HG03460 (cell line): ENCODE data around the gene LTBP1.
"Not testable (repeated sequence)": the region's sequence is repeated elsewhere in the genome, so short reads cannot be mapped to it uniquely, and the experiment has no call there.

Source experiments
- ATAC-seq: cut with Tn5 transposase; IDR thresholded peaks from one replicate; pipeline ENCODE4 v1.9.1; 2021; ENCODE audit not compliant: unreplicated experiment

LTBP1 gene

DNA sequence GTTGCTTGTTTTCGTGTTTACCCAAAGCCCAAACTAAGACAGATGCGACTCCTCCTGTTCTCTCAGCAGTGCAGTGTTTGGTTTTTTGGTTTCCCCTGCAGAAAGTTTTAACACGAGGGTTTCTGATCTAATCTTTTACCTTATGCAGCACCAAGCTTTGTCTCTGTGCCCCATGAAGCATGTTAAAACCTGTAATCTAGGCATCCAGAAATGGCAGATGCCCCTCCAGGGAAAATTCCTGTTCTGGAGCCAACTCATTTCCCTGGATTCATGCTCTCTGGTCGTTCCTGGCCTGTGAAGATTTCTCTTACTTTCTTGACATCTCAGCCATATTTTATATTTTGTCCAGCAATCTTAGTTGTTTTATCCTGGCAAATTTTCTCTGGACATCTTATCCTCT is 91.5 kb downstream of the LTBP1 start:
- ATAC-seq: no peak

DNA sequence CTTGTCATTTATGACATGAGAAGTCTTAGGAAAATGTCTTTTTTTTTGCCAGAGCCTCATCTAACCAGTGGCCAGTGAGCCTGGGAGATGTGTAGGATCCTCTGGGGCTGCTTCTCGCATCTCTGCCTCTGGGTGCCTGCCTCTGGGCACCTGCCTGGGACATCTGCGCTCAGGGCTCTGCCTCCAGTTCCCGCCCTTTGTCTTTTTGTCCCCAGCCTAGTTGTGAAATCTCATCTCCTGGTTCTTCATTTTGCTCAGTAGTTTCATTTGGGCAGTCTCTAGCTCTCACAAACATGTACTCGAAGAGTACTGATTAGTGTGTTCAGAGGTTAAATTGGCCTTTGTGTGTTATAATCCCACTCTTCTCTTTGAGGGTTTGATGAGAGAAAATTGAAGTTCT is 92.0 kb downstream of the LTBP1 start:
- ATAC-seq: no peak

DNA sequence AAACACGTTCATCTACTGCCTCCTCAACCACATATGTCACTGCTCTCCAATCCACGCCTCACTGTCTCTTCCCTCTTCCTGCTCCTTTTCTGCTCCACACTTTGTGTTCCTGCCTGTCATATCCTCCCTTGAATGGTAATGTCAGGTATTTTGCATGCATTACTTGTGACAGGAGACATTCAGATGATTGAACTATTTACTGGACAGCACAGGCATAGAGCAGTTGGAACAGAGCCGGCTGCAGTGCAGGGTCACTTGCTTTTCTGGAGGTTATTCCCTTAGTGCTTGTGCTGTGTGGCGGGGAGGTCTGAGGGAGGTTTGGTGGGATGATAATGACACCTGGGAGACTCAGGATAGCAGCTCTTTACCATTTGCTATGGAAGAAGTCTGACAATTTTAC is 93.8 kb downstream of the LTBP1 start:
- ATAC-seq: no peak

DNA sequence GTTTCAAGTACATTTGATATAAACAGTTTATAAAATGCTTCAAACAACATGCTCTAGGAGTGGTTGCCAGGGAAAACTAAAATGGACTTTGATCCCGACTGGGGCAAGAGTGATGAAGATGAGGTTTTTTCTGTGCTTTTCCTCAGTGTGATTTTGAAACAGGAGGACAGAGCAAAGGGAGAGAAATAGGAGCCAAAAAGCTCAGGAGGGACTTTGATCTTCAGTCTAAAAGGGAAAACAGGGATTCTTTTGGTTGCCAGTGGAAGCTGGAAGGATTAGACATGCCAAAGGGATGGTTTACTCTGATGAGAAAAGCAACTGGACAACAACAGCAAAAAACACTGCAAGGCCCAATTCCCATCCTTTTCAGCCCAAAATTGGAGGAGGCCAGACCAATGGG is 95.5 kb downstream of the LTBP1 start:
- no peak for ATAC-seq

DNA sequence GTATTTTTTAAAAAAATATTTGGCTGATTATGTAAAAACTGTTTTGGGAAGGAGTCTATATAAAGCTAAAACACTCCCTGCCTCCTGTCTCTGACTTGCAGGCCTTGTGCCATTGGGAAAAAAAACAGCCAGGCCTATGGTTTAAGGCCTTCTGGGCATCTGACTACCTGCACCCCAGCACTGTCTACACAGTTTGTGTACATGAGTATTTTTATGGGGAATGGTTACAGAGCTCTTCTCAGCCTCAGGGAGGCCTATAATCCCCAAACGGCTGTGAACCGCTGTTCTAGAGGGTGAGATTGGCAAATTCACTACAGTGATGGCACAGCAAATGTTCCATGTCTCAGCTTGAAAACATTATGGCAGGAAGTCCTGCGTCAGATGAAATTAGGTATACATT is 96.1 kb downstream of the LTBP1 start:
- no peak for ATAC-seq

DNA sequence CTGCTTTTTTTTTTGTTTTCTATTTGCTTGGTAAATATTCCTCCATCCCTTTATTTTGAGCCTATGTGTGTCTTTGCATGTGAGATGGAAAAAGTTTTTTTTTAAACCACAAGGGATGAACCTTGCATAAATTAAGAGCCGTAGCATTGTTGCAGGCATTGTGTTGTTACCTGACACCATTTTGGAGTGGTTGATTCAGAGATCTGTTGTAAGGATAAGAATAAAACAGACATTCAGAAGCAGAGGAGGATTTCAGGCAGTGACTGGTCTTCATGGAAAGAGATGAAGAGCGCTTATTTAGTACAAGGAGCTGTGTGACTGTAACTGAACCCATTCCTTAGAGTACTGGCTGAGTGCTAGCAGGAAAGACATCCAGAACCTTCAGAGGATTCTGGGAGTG is 101.2 kb downstream of the LTBP1 start:
- ATAC-seq: no peak

DNA sequence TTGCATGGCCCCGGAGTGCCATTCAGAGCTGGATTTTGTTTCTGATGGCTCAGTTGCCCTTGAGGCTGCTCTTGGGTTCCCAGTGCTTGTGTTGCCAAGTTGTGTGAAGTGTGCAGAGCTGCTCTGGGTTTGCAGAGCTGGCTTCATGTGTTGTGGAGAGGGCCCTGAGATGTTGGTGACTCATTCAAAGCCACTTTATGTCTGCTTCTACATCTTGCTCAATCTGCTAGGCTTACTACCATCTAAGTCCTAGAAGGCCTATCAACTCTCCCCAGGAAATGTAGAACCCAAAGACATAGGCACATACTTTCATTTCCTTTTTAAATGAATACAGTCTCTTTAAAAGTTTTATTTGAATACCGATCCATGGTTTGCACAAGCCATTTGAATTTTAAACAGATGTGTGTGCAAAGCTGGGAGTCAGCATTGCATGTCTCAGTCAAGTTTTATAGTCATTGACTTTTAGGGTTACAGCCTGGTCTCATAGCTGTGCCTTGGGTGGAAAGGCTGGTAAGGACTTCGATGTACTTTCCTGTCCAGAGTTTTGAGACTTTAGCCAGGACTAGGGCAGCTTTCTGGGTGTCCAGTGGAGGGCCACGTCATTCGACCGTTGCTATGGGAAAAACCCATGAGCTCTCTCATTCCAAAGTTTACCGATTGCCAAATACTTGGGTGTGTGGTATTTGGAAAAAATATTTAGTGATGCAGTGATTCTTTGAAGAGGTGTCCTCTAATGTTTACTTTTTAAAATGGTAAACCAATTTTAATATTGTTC is 105.0 kb downstream of the LTBP1 start:
- no peak for ATAC-seq

DNA sequence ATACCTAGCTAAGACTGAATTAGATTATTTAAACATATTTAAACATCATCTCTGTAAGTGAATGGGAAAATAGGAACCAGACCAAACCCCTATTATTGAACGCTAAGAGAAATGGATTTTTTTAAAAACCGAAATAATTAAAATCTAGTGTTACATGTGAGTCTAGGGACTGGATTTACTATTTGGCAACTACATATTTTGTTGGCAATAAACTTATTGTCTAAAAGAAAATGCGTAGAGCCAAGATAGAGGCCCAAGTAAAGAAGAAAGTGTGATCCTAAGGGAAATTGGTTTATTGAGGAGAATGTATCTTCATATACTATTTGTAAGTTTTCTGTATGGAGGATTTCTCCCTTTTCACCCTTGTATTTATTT is 105.6 kb downstream of the LTBP1 start:
- no peak for ATAC-seq

DNA sequence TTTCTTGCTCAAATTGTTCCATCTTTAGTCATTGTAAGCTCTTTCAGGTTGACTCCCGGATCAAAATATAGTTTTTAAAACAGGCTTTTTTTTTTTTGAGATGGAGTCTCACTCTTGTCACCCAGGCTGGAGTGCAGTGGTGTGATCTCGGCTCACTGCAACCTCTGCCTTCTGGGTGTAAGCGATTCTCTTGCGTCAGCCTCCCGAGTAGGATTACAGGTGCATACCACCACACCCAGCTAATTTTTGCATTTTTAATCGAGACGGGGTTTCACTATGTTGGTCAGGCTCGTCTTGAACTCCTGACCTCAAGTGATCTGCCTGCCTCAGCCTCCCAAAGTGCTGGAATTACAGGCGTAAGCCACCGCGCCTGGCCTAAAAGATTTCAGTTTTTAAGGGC is 106.0 kb downstream of the LTBP1 start:
- not testable (repeated sequence) for ATAC-seq

DNA sequence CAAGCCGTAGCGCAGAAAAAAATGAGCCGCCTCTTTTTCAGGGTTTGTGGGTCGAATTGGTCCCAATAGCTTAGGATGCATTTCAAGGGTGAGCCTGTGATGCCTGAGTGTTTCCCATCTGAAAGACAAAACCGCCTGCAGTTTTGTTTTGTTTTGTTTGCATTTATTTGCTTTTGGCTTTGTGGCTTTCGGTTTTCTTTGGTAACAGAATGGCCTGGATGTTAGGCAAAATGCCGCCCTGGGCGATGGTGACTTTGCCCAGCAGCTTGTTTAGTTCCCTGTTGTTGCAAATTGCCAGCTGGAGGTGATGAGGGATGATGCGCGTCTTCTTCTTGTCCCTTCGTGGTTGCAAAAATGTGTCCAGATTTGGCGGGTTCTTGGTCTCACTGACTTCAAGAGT is 109.4 kb downstream of the LTBP1 start:
- no peak for ATAC-seq

DNA sequence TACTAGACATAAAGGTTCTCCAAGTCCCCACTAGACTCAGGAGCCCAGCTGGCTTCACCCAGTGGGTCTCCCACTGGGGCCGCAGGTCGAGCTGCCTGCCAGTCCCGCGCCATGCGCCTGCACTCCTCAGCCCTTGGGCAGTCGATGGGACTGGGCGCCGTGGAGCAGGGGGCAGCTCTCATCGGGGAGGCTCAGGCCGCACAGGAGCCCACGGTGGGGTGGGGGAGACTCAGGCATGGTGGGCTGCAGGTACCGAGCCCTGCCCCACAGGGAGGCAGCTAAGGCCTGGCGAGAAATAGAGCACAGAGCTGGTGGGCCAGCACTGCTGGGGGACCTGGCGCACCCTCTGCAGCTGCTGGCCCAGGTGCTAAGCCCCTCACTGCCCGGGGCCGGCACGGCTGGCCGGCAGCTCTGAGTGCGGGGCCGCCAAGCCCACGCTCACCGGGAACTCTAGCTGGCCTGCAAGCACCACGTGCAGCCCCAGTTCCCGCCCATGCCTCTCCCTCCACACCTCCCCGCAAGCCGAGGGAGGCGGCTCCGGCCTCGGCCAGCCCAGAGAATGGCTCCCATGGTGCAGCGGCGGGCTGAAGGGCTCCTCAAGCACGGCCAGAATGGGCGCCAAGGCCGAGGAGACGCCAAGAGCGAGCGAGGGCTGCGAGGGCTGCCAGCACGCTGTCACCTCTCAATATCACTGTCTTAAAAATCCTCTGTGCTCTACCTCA is 110.7 kb downstream of the LTBP1 start:
- ATAC-seq: not testable (repeated sequence)

DNA sequence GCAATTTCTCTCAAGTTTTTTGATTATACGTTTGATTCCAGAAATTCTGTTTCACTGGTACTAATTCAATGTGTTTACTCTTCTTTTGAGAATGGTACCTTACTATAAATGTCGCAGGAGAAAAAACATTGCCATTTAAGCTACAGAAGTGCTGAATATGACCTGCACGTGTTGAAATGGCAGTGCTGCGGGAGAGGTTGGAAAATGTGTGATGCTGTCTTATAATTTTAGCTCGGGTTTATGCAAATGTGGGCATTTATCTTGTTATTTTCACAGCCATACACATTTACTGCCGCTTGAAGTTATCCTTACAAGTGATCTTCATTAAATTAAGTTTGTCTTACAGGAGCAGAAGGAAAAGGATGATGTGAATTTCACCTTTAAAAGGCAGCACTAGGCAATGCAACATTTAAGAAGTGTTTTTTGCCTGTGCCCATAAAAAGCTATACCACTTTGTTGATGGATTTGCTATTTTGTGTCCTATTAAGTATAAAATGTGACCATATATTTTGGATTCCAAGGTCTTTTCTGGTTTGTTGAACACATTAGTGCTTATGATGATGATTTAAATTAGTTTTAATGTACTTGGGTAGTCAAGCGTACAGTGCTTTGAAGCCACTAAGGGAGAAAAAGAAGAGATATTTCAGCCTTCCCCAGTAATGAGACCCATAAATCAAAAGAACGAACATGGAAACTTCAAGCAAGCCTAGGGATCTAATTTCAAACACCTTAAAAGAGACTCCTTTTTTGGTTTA is 112.1 kb downstream of the LTBP1 start:
- ATAC-seq: no peak

DNA sequence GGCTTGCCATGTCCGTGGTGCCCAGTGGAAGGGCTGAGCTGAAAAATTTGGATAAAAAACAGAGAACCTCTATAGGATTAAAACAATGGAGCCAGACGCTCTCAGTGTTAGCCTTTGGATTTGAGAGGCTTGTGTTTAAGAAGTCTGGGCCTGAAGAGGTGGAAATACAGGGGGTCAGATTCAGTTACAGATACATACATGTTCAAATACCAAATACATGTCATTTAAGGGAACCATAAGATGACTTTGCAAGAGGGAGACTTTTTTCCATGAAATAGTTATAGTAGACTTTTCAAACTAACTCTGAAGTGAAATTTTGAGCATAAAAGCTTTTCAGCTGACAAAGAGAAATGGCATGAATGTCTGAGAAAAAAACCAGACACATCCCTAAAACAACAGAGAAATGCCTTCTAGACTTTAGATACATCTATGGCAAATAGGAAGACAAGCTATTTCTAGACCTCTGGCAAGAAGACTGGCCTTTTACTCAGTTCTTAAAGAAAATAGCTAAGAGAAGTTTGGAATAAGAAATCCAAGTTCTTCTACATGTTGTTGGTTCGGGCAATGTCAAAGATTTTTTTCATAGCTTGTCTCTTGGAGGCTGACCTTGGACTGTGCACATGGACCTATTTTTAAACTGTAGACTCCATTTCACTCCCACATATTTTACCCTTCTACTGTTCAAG is 112.9 kb downstream of the LTBP1 start:
- ATAC-seq: no peak

DNA sequence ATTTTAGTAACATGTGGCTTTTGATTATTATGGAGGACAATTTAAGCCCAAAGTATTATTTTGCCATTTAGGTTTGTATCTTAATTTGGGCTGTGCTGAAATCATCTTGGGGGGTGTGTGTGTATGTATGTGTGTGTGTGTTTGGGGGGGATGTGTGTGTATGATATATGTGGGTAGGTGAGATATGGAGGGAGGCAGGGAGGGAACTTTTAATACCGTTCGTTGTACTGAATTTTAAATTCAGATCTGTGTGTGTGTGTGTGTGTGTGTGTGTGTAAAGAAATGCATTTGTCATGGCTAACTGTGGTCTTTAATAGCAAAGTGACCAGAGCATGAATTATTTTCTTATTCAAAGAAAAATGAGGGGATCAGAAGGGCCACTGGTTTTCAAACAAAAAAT is 113.7 kb downstream of the LTBP1 start:
- ATAC-seq: no peak

DNA sequence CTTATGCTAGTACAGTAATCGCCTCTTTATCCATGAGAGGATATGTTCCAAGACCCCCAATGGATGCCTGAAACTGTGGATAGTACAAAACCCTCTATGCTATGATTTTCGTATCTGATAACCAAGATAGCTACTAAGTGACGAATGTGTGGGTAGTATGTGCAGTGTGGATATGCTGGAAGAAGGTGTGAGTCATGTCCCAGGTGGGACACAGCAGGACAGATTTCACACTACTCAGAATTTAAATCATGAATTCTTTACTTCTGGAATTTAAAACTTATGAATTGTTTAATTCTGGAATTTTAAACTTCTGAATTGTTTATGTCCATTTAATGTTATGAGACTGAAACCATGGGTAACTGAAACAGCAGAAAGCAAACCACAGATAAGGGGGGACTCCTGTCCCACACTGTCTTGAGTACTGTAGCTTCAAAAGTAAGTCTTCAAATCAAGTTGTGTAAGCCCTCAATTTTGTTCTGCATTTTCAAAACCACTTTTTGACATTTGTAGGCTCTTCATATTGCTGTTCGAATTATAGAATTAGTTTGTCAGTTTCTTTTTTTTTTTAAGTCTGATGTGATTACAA is 116.0 kb downstream of the LTBP1 start:
- ATAC-seq: no peak

DNA sequence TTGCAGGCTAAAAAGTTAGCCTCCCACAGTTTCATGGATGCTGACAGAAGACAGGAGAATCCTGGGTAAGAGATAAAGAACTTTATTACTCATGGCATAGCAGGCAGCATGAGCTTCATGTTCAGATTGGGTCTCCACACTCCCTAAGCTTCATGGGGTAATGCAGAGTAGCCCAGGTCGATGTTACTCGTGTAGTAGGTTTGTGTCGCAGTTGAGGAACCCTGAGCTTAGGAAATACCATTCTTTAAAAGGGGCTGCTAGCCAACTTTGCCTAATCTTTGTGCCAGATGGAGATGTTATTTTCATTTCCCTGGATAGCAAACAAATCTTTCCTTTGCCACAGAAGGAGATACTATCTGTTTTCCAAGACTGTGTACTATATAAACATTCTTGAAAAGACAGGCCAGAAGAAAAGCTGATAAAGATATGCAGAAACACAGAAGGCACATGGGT is 117.6 kb downstream of the LTBP1 start:
- ATAC-seq: no peak

DNA sequence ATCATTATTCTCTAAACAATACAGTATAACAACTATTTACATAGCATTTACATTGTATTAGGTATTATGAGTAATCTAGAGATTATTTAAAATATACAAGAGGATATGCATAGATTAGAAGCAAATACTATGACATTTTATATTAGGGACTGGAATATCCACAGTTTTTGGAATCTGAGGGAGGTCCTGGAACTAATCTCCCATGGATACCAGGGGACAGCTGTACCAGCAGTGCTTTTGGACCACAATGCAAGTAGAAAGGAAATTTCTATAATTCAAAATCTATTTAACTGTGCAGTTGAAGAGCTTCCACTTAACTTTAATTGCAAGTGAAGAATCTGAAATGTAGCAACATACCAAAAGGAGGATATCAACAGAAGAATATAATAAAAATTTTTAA is 120.8 kb downstream of the LTBP1 start:
- no peak for ATAC-seq

DNA sequence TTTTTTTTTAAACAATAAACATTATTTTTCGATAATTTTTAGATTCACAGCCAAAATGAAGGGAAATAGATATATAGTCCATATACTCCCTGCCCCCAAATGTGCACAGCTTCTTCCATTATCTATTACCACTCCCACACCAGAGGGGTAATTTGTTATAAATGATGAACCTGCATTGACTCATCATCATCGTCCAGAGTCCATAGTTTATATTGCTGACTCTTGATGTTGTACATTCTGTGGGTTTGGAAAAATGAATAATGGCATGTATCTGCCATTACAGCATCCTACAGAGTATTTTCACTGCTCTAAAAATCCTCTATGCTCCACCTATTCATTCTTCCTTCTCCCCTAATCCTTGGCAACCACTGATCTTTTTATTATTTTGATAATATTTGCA is 121.5 kb downstream of the LTBP1 start:
- ATAC-seq: no peak

DNA sequence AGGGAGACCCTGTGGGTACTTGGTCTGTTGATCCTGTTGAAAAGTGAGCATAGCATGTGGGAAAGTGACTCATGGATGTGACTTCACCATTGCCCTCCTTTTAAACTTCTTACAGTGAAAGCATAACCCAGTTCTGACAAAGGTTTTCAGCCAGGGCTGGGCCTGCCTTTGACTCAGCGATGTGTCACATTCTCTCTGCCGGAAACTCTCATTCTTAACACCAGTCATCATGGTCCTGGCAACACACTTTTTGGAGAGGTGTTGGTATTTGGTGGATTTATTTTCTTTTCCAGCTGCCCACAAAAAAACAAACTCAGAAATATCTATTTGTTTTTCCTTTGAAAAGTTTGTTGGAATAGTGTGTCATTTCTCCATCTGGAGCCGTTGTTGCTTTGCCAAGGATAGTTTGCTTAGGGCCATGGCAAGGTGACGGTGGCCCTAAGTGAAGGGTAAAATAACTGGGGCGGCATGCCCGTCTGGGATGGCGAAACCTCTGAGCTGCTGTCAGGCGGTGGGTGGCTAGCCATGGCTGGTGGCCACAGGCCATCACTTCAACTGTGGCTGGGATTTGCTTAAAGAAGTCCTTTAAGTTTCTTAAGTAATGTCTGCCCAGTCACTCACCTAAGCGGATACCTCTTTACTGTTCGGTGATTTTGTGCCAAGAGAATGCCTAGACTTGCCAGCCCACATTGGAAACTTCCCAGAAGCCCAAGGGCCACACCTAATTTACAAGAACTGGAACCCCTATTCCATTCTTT is 123.3 kb downstream of the LTBP1 start:
- no peak for ATAC-seq

DNA sequence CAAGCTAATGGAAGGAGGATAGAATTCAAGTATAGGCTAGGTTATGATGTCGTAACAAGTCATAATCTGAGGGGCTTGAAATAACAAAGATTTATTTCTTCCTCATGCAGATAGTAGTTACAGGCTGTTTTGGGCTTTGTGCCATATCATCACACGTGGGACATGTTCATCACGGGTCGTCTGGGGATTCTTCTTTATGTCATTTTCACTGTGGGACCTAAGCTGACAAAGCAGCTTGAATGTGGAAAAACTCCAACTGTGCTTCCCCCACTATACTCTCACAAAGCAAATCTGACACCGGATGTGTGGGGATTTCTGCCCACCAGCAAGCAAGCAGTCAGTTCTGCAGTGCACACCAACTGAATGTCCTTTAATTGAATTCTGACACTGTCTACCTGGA is 124.8 kb downstream of the LTBP1 start:
- ATAC-seq: no peak
